GM19238 (cell line): ENCODE data around the gene CCL23.

Experiments used
- DNase-seq: peaks from one replicate; pipeline ENCODE4 v3.0.0; 2011; ENCODE audit warnings: low spot score; ENCODE audit not compliant: insufficient read length

CCL23 gene

GRCh38 chr17:35972066-35972465, 45.7 kb downstream of the CCL23 start:
- no peak for DNase-seq

- DNase-seq, result peak; percentile 40
Observed at GRCh38 chr17:35969558-35970380, 48.0 kb downstream of the CCL23 start.

- no peak for DNase-seq
Observed at GRCh38 chr17:35968520-35969054, 49.2 kb downstream of the CCL23 start.

GRCh38 chr17:35965272-35965671, 52.5 kb downstream of the CCL23 start:
- no peak for DNase-seq

GRCh38 chr17:35963663-35964062, 54.1 kb downstream of the CCL23 start:
- no peak for DNase-seq
